Thymus (tissue), 11 donors: ENCODE data around the gene SLC4A2. TPM values are rescaled to one million over a fixed set of nuclear protein-coding genes. Genes with fewer than 3 reads are reported as not detected.

Source experiments
- DNase-seq, 9 donors: peaks; one replicate each; pipeline ENCODE4 v3.0.0-alpha.2; 2013; ENCODE audit warnings: low spot score in 9 of 9, low read depth in 6 of 9, missing footprints in 1 of 9
- H3K27ac ChIP-seq, 2 donors: one replicate each; pipeline ENCODE4 v1.5.1; 2013; ENCODE audit warnings: control low read depth in 1 of 2, low read depth in 1 of 2, low read length in 1 of 2, mild to moderate bottlenecking in 1 of 2, moderate library complexity in 1 of 2
- H3K27me3 ChIP-seq, 2 donors: one replicate each; pipeline ENCODE4 v1.5.1; 2013; ENCODE audit warnings: low read length in 1 of 2; ENCODE audit not compliant: control insufficient read depth in 2 of 2, insufficient read depth in 1 of 2
- H3K36me3 ChIP-seq, 2 donors: one replicate each; pipeline ENCODE4 v1.5.1; 2013; ENCODE audit warnings: low read length in 1 of 2, mild to moderate bottlenecking in 1 of 2, moderate library complexity in 1 of 2; ENCODE audit not compliant: control insufficient read depth in 2 of 2, insufficient read depth in 2 of 2
- H3K4me1 ChIP-seq, 2 donors: one replicate each; pipeline ENCODE4 v1.5.1; 2013; ENCODE audit warnings: low read length in 2 of 2; ENCODE audit not compliant: control insufficient read depth in 2 of 2, insufficient read depth in 2 of 2
- H3K4me3 ChIP-seq, 2 donors: one replicate each; pipeline ENCODE4 v1.5.1; 2013; ENCODE audit warnings: low read length in 2 of 2, control low read depth in 1 of 2, mild to moderate bottlenecking in 1 of 2
- H3K9me3 ChIP-seq, 2 donors: one replicate each; pipeline ENCODE4 v1.5.1; 2013; ENCODE audit warnings: low read length in 1 of 2, mild to moderate bottlenecking in 1 of 2; ENCODE audit not compliant: control insufficient read depth in 2 of 2, insufficient read depth in 1 of 2
- WGBS: extraction: QIAGEN DNeasy Blood & Tissue Kit; methylation state at CpG from one replicate; pipeline ENCODE4 v1.1.7; 2013; 5-methylcytosine and 5-hydroxymethylcytosine counted together
- polyA plus RNA-seq: library from polyadenylated mRNA; stranded (reverse); fragments of 200-250 nt; gene quantifications from one replicate; pipeline ENCODE4 v1.2.3, GENCODE V29; 2013
- total RNA-seq: library from RNA; stranded (reverse); fragments of 120-200 nt; gene quantifications from one replicate; pipeline ENCODE4 v1.2.4, GENCODE V29; 2013
- donor health status: healthy.

SLC4A2 gene
- total and polyA plus RNA-seq, 2 donors, result 22.9 to 89.5 TPM

DNA sequence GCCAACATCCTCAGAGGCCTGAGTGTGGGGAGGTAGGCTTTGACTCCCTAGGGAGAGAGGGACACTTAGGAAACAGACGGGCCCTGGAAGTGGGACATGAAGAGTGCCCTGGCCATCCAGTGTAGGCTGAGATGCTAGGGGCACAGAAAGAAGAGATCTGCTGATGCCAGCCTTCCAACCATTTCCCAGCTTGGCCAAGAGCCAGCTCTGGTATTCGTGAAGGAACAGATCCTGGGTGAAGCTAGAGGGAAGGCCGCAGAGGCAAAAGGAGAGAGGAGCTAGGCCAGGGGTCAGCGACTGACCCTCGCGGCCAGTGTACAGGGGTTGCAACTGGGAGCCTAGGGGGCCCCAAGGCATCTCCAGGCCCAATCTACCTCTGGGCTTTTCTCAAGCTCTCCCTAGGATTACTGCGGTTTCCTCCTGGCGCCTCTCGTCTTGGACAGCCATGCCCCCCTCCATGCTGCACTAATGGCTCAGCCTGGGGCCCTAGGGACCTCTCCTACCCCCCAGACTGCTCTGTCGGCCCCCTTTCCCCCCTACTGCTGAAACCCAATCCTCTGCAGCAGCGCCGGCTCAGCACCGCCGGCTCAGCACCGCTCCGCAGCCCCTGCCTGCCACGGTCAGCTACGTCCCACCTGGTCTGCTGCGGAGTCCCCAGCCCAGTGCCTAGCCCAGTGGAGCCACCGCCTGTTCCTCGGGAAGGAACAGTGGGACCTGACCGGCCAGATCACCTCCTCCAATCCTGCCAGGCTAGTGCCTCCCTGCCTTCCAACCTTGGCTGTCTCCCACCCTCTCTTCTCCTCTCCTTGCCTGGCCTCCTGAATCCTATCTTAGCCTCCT is 11.2 kb upstream of the SLC4A2 start, which contains the start of gene ASIC3:
Gene ASIC3, plus strand, starts transcription at position 556 of the 840 bp plus-strand sequence. CDS start 355 bp downstream, outside the sequence.
- Histone ChIP-seq H3K9me3 (no peaks in the 10 kb centered on the region), H3K36me3 (peaks cover 4 to 30% of the 10 kb centered on the region in 2 donors), H3K4me1 (peaks cover 4 to 9% of the 10 kb centered on the region in 2 donors), H3K27ac (no peak within 1 kb of the TSS), H3K4me3 (no peak within 1 kb of the TSS), H3K27me3 (peaks cover 7 to 30% of the 10 kb centered on the region in 2 donors)
- DNase-seq, result no peak
- WGBS, result 92% methylated on average over 22 of the region's 22 CpGs

DNA sequence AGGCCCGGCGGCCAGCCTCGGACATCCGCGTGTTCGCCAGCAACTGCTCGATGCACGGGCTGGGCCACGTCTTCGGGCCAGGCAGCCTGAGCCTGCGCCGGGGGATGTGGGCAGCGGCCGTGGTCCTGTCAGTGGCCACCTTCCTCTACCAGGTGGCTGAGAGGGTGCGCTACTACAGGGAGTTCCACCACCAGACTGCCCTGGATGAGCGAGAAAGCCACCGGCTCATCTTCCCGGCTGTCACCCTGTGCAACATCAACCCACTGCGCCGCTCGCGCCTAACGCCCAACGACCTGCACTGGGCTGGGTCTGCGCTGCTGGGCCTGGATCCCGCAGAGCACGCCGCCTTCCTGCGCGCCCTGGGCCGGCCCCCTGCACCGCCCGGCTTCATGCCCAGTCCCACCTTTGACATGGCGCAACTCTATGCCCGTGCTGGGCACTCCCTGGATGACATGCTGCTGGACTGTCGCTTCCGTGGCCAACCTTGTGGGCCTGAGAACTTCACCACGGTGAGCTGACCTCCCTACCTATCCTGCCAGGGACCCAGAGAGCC is 10.4 kb upstream of the SLC4A2 start:
- H3K9me3 ChIP-seq, result no peaks in the 10 kb centered on the region
- H3K36me3 ChIP-seq, result peaks cover 3 to 23% of the 10 kb centered on the region in 2 donors
- WGBS, result 96% methylated on average over 38 of the region's 38 CpGs
- no peak overlapping the region for H3K27ac ChIP-seq
- H3K4me1 ChIP-seq, result peaks cover 4 to 12% of the 10 kb centered on the region in 2 donors
- no peak overlapping the region for H3K4me3 ChIP-seq
- no peak for DNase-seq
- peaks cover 7 to 30% of the 10 kb centered on the region in 2 donors for H3K27me3 ChIP-seq

DNA sequence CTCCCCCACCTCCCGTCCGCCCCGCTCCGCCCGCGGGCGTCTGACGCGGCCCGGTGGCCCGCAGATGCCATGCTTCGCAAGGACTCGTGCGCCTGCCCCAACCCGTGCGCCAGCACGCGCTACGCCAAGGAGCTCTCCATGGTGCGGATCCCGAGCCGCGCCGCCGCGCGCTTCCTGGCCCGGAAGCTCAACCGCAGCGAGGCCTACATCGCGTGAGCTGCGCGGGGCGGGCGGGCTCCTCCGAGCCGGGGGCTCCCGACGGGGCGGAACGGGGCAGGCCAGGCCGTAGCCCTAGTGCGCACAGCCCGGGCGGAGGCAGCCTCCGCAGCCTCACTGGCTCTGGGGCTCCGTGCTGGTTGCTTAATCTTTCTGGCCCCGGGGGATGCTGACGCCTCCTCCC is 8.3 kb upstream of the SLC4A2 start:
- peak overlapping the region in 1 of 2 donors; percentile 20 for H3K4me3 ChIP-seq
- H3K27ac ChIP-seq, result no peak overlapping the region
- WGBS, result 2% methylated on average over 50 of the region's 50 CpGs
- H3K9me3 ChIP-seq, result no peaks in the 10 kb centered on the region
- peak; percentile 18 to 77 (median 48) for DNase-seq
- H3K4me1 ChIP-seq, result peaks cover 4 to 12% of the 10 kb centered on the region in 2 donors
- H3K36me3 ChIP-seq, result peaks cover 0 to 5% of the 10 kb centered on the region in 2 donors
- H3K27me3 ChIP-seq, result peaks cover 7 to 30% of the 10 kb centered on the region in 2 donors

GRCh38 chr7:151053096-151053495 is 6.3 kb upstream of the SLC4A2 start:
- Histone ChIP-seq H3K36me3 (no peaks in the 10 kb centered on the region), H3K4me1 (peaks cover 16 to 20% of the 10 kb centered on the region in 2 donors), H3K4me3 (no peak overlapping the region), H3K27ac (no peak overlapping the region), H3K27me3 (peaks cover 7 to 30% of the 10 kb centered on the region in 2 donors), H3K9me3 (no peaks in the 10 kb centered on the region)
- DNase-seq, result no peak
- 81% methylated on average over 4 of the region's 4 CpGs for WGBS

GRCh38 chr7:151053751-151054150 is 5.6 kb upstream of the SLC4A2 start:
- WGBS, result 99% methylated on average over 8 of the region's 8 CpGs
- Histone ChIP-seq H3K4me1 (peaks cover 17 to 26% of the 10 kb centered on the region in 2 donors), H3K9me3 (no peaks in the 10 kb centered on the region), H3K4me3 (no peak overlapping the region), H3K36me3 (no peaks in the 10 kb centered on the region), H3K27me3 (peaks cover 7 to 27% of the 10 kb centered on the region in 2 donors), H3K27ac (no peak overlapping the region)
- no peak for DNase-seq

DNA sequence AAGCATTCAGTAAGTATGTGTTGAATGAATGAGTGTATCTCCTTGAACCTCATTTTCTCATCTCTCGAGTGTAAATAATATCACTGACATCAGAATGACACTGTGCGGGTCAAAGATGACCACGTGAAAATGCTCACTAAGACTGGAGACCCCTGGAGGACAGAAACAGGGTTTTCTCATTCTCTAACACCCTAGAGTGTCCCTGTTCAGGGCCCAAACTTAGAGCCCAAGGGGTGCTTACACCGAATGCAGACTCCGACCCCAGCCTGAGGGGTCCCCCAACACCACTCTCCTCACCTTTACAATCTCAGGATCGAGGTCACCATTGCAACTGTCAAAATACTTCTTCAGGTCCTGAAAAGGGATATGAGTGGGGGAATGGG is 3.1 kb upstream of the SLC4A2 start:
- no peak overlapping the region for H3K4me3 ChIP-seq
- H3K4me1 ChIP-seq, result peaks cover 28 to 41% of the 10 kb centered on the region in 2 donors
- no peak for DNase-seq
- no peak overlapping the region for H3K27ac ChIP-seq
- H3K27me3 ChIP-seq, result peaks cover 0 to 7% of the 10 kb centered on the region in 2 donors
- 97% methylated on average over 6 of the region's 6 CpGs for WGBS
- H3K9me3 ChIP-seq, result no peaks in the 10 kb centered on the region
- H3K36me3 ChIP-seq, result no peaks in the 10 kb centered on the region

GRCh38 chr7:151056666-151057505 is 2.5 kb upstream of the SLC4A2 start:
- 68% methylated on average over 29 of the region's 29 CpGs for WGBS
- Histone ChIP-seq H3K4me1 (peaks cover 27 to 39% of the 10 kb centered on the region in 2 donors), H3K4me3 (peak overlapping the region; percentile 67 to 69), H3K9me3 (no peaks in the 10 kb centered on the region), H3K36me3 (no peaks in the 10 kb centered on the region), H3K27me3 (peaks cover 0 to 3% of the 10 kb centered on the region in 2 donors), H3K27ac (no peak overlapping the region)
- DNase-seq, result peak in 1 of 9 donors; percentile 10

DNA sequence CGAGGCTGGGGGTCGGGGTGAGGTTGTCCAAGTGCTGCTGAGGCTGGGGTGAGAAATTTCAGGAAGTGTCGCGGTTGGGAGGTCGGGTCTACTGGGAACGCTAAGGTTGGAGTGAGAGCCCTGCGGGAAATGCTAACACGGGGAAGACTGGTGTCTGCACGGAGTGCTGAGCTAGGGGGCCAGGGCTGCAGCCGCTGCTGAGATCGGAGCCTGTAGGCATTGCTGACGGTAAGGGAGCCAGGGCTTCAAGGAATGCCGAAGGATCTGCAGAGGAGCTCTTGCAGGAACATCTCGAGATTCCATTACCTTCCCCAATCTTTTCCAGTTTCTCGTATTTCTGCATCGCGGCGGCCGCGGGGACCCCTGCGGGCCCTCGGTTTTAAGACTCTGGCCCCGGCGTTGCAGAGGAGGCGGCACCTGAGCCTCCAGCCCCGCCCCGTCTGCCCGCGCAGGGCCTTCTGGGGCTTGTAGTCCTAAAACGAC is 1.8 kb upstream of the SLC4A2 start, which contains the start of gene CDK5:
Gene CDK5, minus strand, starts transcription at position 392 of the 483 bp plus-strand sequence. Its CDS starts 49 bp downstream, at position 343.
- Histone ChIP-seq H3K36me3 (peaks cover 1 to 5% of the 10 kb centered on the region in 2 donors), H3K9me3 (no peaks in the 10 kb centered on the region), H3K4me1 (peaks cover 27 to 39% of the 10 kb centered on the region in 2 donors), H3K27me3 (no peaks in the 10 kb centered on the region), H3K4me3 (peak within 1 kb of the TSS; percentile 67 to 69), H3K27ac (peak within 1 kb of the TSS; percentile 90 to 95)
- DNase-seq, result no peak
- WGBS, result under 1% methylated on average over 30 of the region's 30 CpGs
